Testis (tissue), 2 donors: Measurements from ENCODE around the gene CLEC6A.

ENCODE experiments used
- CTCF ChIP-seq, 3 experiments: fragments of 450-650 bp in 2 of 3; fragments of 200-600 bp in 1 of 3; sonication (generic) in 1 of 3; IDR thresholded peaks; one replicate each; pipeline ENCODE4 v1.5.1; 2016 to 2019; ENCODE audit warnings: antibody characterized with exemption in 3 of 3, mild to moderate bottlenecking in 2 of 3, moderate library complexity in 1 of 3
- POLR2A ChIP-seq: fragments of 450-650 bp; IDR thresholded peaks from one replicate; pipeline ENCODE4 v1.6.1; 2017; ENCODE audit warnings: antibody characterized with exemption, mild to moderate bottlenecking, moderate library complexity

GRCh38 chr12:8475508-8476203, 19.9 kb downstream of the CLEC6A start:
- TF ChIP-seq CTCF (IDR thresholded peaks at IDR 0.05) (no peak), POLR2A (no peak)
